Stimulated activated CD4-positive, alpha-beta T cell treated with anti-CD3 and anti-CD28 coated beads, Interleukin-2, amount 100 ng/mL, for 24 hours (primary cell): ENCODE data around the gene PNMT.

Experiments
- DNase-seq, 2 donors: peaks; one replicate each; pipeline ENCODE4 v3.0.0-alpha.2; 2020

PNMT gene, protein sequence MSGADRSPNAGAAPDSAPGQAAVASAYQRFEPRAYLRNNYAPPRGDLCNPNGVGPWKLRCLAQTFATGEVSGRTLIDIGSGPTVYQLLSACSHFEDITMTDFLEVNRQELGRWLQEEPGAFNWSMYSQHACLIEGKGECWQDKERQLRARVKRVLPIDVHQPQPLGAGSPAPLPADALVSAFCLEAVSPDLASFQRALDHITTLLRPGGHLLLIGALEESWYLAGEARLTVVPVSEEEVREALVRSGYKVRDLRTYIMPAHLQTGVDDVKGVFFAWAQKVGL

DNA sequence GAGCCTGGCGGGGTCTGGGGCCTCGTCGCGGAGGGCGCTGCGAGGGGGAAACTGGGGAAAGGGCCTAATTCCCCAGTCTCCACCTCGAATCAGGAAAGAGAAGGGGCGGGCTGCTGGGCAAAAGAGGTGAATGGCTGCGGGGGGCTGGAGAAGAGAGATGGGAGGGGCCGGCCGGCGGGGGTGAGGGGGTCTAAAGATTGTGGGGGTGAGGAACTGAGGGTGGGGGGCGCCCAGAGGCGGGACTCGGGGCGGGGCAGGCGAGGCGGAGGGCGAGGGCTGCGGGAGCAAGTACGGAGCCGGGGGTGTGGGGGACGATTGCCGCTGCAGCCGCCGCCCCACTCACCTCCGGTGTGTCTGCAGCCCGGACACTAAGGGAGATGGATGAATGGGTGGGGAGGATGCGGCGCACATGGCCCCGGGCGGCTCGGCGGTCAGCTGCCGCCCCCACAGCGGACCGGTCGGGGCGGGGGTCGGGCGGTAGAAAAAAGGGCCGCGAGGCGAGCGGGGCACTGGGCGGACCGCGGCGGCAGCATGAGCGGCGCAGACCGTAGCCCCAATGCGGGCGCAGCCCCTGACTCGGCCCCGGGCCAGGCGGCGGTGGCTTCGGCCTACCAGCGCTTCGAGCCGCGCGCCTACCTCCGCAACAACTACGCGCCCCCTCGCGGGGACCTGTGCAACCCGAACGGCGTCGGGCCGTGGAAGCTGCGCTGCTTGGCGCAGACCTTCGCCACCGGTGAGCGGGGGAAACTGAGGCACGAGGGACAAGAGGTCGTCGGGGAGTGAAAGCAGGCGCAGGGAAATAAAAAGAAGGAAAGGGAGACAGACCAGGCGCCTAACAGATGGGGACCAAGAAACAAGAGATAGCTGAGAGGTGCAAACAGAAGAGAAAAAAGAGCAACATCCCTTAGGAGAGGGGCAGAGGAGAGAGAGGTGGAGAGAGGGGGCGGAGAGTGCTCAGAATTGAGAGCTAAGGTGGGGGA is at the start of gene PNMT:
Gene PNMT, plus strand, starts transcription at position 509 of the 980 bp plus-strand sequence. Its CDS starts 23 bp downstream, at position 532.
- DNase-seq, result peak; percentile 80 to 83

- no peak for DNase-seq
Observed at GRCh38 chr17:39618956-39619785, 49.1 kb upstream of the PNMT start.

DNA sequence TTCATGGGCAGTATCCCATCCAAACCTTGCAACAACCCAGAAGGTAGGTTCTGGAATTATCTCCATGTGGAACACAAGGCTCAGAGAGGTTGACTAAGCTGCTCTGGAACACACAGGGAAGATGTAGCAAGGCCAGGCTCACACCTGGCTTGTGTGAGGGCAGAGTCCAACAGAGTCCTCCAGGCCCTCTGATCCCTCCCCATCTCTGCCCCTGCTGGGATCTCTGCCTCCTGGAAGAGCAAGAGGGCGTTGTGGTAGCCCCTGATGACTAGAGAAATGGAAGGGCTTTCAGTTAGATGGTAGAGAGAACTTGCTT is 48.5 kb upstream of the PNMT start:
- no peak for DNase-seq

DNA sequence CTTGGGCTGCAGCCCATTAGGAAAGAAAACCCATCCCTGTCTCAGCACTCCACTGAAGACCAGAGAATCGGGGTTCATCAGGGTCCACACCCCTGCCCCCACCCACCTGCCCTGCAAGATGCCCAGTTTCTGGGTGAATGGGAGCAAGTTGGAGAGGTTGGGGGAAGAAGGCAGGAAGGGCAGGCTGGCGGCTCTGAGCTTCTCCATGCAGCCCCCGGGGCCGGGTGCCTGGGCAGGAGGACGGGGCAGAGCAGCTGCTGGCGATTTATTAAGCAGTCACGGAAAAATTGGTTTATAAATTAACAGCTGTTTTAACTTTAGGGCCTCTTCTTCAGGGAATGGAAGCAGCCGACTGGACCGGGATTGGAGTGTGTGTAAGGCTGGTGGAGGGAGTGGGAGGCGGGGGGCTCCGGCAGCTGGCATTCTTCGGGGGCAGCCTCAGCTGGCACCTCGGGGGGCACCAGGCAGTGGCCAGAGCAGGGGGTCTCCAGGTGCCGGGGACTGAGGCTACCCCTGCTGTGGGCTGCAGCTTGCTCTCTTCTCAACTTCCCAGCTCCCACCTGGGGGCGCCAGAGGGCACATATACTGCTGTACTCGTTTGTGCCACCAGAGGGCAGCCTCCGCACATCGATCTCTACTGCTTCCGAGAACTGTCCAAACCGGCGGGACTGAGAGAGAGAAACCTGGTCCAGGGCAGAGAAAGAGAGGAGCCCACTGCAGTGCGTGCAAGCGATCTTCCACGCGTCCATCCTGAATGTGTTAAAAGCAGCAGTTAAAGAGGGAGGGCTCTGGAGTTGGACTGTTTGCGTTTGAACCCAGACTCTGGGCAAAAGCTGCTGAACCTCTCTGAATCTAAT is 46.5 kb upstream of the PNMT start:
- DNase-seq, result peak; percentile 89 to 90

GRCh38 chr17:39622380-39623006 is 45.8 kb upstream of the PNMT start:
- peak; percentile 51 to 59 for DNase-seq

DNA sequence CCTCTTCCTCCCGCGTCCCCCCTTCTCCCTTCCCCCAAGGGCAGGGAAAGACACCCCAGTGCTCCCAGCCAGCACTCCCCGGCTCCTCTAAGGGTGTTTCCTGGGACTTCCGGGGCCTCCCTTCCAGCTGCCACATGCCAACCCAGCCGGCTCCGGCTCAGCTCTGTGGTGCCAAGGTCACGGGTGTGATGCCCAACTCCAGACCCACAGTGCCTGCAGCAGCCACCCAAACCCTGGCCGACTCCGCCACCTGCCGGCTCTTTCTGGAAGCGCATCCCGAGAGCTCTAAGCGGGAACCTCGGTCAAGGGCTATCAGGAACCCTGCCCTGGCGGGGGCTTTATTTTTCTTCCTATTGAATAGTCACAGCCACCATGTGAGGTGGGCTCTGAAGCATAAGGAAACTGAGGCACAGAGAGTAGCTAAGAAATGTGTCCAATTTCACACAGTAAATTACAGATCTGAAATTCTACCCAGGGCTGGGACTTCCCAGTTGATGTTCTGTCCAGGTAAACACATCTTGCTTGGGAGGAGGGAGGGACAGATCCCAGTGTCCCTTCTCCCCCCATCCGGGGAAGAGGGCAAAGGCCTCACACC is 44.8 kb upstream of the PNMT start:
- DNase-seq, result peak; percentile 92 to 94

GRCh38 chr17:39624313-39624712 is 43.9 kb upstream of the PNMT start:
- DNase-seq, result no peak

DNA sequence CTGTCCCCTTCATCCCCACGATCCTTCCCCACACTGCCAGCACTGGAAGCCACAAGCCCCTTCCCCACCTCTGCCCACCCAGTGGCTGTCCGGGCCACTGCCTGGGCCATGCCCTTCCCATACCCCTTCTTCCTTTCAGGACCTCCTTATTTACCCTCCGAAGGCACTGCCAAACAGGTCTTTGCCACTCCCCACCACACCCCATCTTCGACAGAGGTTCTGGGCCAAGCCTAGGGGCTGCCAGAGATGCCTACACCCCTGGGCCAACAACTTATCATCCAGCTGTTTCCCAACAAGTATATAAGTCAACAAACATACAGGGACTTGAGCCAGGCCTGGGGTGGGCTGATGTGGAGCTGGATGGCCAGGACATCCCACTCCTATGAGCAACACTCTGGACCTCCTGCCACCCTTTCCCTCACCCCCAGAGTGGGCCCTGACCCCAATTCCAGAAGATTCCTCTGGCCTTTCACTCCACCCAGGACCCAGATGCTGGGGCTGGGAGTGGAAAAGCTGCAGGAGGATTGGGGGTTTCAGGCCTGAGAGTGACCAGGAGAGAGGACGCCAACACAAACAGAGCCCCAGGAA is 43.0 kb upstream of the PNMT start:
- no peak for DNase-seq

DNA sequence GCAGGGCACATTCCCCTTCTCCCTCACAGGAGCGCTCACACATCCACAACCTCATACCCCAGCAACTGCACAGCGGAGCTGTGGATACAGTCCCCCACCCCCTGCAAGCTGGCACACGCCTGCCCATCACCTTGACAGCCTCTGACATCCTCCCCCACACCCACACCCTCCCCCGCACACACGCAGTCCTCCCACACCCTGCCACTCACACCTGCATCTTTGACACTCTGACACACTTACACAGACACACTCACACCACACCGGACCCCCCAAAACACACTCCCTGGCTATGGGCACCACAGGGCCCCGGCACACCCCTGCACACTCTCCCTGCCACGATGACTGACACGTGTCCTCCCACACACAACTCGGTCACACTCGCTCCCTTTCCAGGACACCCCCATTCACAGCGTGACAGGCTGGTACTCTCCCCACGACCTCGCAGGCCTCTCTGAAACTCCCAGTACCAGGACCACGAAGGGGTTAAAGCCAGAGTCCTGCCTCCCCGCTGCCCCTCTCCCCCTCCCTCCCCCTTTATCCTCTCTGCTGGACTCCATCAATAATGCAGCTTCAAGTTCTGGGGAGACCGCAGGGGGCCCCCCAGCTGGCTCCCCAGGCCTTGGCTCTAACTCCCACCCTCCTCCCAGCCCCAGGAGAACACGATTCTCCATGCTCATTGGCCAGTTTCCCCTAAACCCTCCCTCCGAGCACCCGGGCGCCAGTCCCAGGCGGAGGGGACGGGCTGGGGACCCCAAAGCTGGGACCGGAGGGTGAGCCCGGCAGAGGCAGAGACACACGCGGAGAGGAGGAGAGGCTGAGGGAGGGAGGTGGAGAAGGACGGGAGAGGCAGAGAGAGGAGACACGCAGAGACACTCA is 41.8 kb upstream of the PNMT start, which contains the start of gene PPP1R1B:
Gene PPP1R1B, plus strand, starts transcription at position 782 of the 876 bp plus-strand sequence. CDS start 441 bp downstream, outside the sequence.
- DNase-seq, result no peak

GRCh38 chr17:39627047-39627711 is 41.1 kb upstream of the PNMT start:
- DNase-seq, result no peak

GRCh38 chr17:39627712-39628516 is 40.3 kb upstream of the PNMT start:
- DNase-seq, result no peak

DNA sequence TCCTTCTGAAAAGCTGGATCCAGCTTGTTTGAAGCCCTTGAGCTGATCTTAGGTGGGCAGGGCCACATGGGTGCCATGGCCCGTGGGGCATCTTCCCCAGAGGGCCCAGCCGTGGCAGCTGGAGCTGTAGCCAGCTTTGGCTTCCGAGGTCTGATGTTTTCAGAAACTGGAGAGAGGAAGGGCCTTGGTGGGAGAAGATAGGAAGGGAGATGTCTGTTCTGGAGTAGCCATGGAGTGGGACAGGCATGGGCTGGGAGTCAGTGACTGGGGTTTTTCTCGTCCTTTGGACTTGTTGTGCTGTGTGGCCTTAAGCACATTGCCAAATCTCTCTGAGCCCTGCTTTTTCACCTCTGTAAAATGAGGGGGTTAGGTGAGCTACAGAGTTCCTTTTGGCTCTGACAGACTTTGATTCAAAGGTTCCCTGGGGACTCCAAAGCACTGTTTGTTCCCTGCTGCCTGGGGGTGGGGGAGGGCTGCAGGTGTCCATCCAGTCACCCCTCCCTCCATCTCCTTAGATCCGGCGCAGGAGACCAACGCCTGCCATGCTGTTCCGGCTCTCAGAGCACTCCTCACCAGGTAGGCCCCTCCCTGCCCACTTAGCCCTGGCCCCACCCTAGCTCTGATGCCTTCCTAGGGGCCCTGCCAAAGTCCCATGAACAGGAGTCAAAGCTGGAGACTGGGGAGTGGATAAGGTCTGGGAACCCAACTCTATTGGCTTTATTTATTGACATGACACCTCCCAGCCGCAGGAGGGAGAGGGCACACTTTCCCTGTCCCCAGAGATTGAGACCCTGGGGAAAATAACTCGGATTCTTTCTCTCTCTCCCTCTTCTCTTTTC is 39.4 kb upstream of the PNMT start:
- no peak for DNase-seq

GRCh38 chr17:39629494-39629880 is 38.8 kb upstream of the PNMT start:
- DNase-seq, result no peak

DNA sequence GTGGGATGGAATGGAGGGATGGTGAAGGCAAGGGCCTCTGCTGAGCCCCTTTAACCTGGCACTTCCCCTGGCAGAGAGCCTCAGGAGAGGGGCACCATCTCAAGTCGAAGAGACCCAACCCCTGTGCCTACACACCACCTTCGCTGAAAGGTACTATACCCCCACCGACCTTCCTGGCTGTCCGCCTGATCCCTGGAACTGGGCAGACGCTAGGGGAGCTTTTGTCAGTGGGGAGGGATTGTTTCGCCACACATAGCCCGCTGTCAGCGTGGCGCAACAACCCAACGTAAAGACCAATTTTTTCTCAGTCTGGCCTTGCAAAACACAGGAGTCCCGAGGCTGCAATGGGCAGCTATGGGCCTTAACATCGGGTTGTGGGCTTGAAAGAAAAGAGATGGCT is 38.4 kb upstream of the PNMT start:
- no peak for DNase-seq

GRCh38 chr17:39631403-39631802 is 36.9 kb upstream of the PNMT start:
- no peak for DNase-seq

DNA sequence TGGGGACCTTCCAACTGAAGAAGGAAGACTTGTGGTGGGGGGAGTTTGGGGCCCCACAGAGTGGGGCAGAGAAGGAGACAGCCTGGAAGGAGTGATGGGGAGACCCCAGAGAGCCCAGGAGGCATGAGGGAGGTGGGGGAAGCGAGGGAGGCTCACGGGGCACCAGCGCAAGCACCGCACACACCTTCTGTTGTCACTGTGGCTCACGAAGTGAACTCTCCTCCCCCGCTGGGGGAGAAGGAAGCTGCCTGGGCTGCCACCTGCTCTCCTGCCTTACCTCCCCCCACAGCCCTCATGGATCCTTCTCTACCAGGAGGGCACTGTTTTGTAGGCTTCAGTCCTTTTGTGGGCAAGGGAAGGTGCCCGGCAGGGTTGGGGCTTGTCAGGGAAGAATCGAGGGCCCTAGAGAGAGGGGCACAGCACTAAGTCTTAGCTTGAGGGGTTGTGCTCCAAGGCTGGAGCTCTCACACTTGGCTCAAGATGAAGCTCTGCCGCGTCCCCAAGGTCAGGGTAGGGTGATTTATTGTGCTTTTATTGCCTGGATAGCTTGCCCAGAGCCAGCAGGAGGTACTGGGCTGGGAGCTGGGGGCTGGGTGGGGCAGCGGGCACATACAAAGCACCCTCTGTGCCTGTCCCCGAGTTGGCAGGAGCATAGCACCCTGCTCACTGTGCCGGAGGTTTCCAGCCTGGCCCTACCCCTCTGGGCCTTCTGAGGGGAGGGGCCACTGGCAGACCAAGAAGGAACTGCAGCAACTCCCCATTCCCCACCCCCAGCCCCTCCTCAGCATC is 35.9 kb upstream of the PNMT start:
- no peak for DNase-seq
